MM.1S (cell line): Measurements from ENCODE around the gene CCDC121.

Experiments used
- DNase-seq: peaks from one replicate; pipeline ENCODE4 v3.0.0-alpha.2; 2015
- H2AFZ ChIP-seq: fragments of 300-600 bp; sonication (generic); 2 replicates; pipeline ENCODE4 v1.6.0; 2016; ENCODE audit warnings: antibody characterized with exemption, low read length
- H3F3A ChIP-seq: fragments of 300-600 bp; sonication (generic); 2 replicates; pipeline ENCODE4 v1.6.1; 2016; ENCODE audit warnings: mild to moderate bottlenecking, antibody characterized with exemption, low read length, moderate library complexity, mixed read lengths; ENCODE audit not compliant: insufficient read depth
- H3K27ac ChIP-seq: fragments of 300-600 bp; sonication (generic); 2 replicates; pipeline ENCODE4 v1.5.1; 2016; ENCODE audit warnings: mild to moderate bottlenecking, low read length
- H3K27me3 ChIP-seq: fragments of 300-600 bp; sonication (generic); replicated peaks from 2 replicates; pipeline ENCODE4 v1.6.0; 2016; ENCODE audit warnings: low read length; ENCODE audit not compliant: insufficient read depth
- H3K36me3 ChIP-seq: fragments of 300-600 bp; sonication (generic); replicated peaks from 2 replicates; pipeline ENCODE4 v1.6.1; 2016; ENCODE audit warnings: mild to moderate bottlenecking, low read length, mixed read lengths; ENCODE audit not compliant: insufficient read depth
- H3K4me1 ChIP-seq: fragments of 300-600 bp; sonication (generic); 2 replicates; pipeline ENCODE4 v1.6.1; 2016; ENCODE audit warnings: low read length, mixed read lengths
- H3K4me2 ChIP-seq: fragments of 300-600 bp; sonication (generic); 2 replicates; pipeline ENCODE4 v1.6.0; 2016; ENCODE audit warnings: low read depth, low read length
- H3K4me3 ChIP-seq: fragments of 300-600 bp; sonication (generic); 2 replicates; pipeline ENCODE4 v1.5.1; 2016; ENCODE audit warnings: low read length, mixed read lengths
- H3K79me2 ChIP-seq: fragments of 300-600 bp; sonication (generic); 2 replicates; pipeline ENCODE4 v1.6.1; 2016; ENCODE audit warnings: mixed run types, low read length, mixed read lengths
- H3K9ac ChIP-seq: fragments of 300-600 bp; sonication (generic); 2 replicates; pipeline ENCODE4 v1.6.1; 2016; ENCODE audit warnings: low read length, mixed read lengths
- H3K9me2 ChIP-seq: fragments of 300-600 bp; sonication (generic); replicated peaks from 2 replicates; pipeline ENCODE4 v1.6.1; 2016; ENCODE audit warnings: mild to moderate bottlenecking, low read length, mixed read lengths; ENCODE audit not compliant: insufficient read depth
- H3K9me3 ChIP-seq: fragments of 300-600 bp; sonication (generic); replicated peaks from 2 replicates; pipeline ENCODE4 v1.6.1; 2016; ENCODE audit warnings: mild to moderate bottlenecking, low read length, mixed read lengths; ENCODE audit not compliant: insufficient read depth
- H4K20me1 ChIP-seq: fragments of 300-600 bp; sonication (generic); 2 replicates; pipeline ENCODE4 v1.6.1; 2016; ENCODE audit warnings: mild to moderate bottlenecking, low read length, moderate library complexity, mixed read lengths; ENCODE audit not compliant: insufficient read depth
- EZH2 ChIP-seq: fragments of 300-600 bp; sonication (generic); optimal IDR thresholded peaks from 2 replicates; pipeline ENCODE3; 2017; ENCODE audit warnings: low read depth, mild to moderate bottlenecking, antibody characterized with exemption, low read length, mixed read lengths
- EZH2phosphoT487 ChIP-seq: fragments of 300-600 bp; sonication (generic); IDR thresholded peaks from 2 replicates; pipeline ENCODE4 v1.6.1; 2018; ENCODE audit warnings: antibody characterized with exemption, low read length
- TF ChIP-seq, protein P1 (sequence below): fragments of 300-600 bp; sonication (generic); IDR thresholded peaks from 2 replicates; pipeline ENCODE4 v1.5.1; 2016; ENCODE audit warnings: antibody characterized with exemption, low read length, mixed read lengths

CCDC121 gene

DNA sequence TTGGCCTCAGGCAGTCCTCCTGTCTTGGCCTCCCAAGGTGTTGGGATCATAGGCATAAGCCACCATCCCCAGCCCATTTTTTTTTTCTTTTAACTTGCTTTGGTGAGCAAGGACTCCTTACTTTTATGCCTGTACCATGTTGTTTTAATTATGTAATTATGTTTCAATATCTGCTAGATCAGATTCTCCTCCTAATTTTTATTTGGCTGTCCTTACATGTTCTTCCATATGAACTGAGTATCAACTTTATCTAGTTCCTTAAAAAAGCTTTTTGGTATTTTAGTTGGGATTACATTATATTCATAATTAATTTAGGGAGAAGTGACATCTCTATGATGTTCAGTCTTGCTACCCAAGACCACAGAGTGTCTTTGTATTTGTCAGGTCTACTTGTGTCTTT, 16.4 kb upstream of the CCDC121 start:
- Histone ChIP-seq H3F3A (no peaks in the 10 kb centered on the region), H3K27me3 (no peaks in the 10 kb centered on the region), H3K9me3 (no peaks in the 10 kb centered on the region), H4K20me1 (no peaks in the 10 kb centered on the region), H3K9ac (no peak overlapping the region), H3K9me2 (no peaks in the 10 kb centered on the region), H3K36me3 (no peaks in the 10 kb centered on the region), H3K4me1 (no peaks in the 10 kb centered on the region), H2AFZ (no peak overlapping the region), H3K79me2 (no peaks in the 10 kb centered on the region), H3K4me3 (no peak overlapping the region), H3K4me2 (no peak overlapping the region), H3K27ac (no peak overlapping the region)
- TF ChIP-seq EZH2 (no peak), EZH2phosphoT487 (no peak)
- TF ChIP-seq, protein P1, sequence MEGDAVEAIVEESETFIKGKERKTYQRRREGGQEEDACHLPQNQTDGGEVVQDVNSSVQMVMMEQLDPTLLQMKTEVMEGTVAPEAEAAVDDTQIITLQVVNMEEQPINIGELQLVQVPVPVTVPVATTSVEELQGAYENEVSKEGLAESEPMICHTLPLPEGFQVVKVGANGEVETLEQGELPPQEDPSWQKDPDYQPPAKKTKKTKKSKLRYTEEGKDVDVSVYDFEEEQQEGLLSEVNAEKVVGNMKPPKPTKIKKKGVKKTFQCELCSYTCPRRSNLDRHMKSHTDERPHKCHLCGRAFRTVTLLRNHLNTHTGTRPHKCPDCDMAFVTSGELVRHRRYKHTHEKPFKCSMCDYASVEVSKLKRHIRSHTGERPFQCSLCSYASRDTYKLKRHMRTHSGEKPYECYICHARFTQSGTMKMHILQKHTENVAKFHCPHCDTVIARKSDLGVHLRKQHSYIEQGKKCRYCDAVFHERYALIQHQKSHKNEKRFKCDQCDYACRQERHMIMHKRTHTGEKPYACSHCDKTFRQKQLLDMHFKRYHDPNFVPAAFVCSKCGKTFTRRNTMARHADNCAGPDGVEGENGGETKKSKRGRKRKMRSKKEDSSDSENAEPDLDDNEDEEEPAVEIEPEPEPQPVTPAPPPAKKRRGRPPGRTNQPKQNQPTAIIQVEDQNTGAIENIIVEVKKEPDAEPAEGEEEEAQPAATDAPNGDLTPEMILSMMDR: no peak
- DNase-seq: no peak

DNA sequence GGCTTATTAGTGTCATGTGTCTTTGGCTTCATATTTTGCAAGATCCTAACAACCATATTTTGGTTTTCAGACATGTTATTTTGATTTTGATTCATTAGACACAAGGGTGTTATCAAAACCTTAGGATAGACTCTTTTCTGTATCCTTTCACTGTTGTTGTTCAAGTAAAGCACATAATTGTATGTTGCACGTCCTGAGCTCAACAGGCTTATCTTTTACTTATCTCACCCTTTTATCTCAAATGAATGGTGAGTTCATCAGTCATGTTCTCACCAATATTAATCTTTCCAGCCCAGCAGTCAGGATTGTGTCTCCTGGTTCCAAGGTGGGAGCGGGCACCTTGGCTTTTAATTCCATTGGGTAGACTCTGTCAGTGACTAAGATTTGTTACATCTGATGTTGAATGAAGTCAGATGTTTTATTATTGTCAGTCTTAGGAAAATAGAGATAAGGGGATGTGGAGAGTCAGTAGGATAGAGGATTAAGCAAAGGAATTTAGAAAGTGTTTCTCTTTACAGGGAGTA, 12.0 kb upstream of the CCDC121 start:
- no peak overlapping the region for H2AFZ ChIP-seq
- no peaks in the 10 kb centered on the region for H3F3A ChIP-seq
- H3K4me1 ChIP-seq: no peaks in the 10 kb centered on the region
- H3K27ac ChIP-seq: no peak overlapping the region
- no peak overlapping the region for H3K9ac ChIP-seq
- no peak for DNase-seq
- H3K36me3 ChIP-seq: no peaks in the 10 kb centered on the region
- TF ChIP-seq, protein P1: no peak
- TF ChIP-seq EZH2: no peak
- TF ChIP-seq EZH2phosphoT487: no peak
- no peaks in the 10 kb centered on the region for H3K9me2 ChIP-seq
- no peaks in the 10 kb centered on the region for H3K79me2 ChIP-seq
- H3K4me2 ChIP-seq: no peak overlapping the region
- H3K9me3 ChIP-seq: no peaks in the 10 kb centered on the region
- no peaks in the 10 kb centered on the region for H4K20me1 ChIP-seq
- H3K27me3 ChIP-seq: no peaks in the 10 kb centered on the region
- no peak overlapping the region for H3K4me3 ChIP-seq

DNA sequence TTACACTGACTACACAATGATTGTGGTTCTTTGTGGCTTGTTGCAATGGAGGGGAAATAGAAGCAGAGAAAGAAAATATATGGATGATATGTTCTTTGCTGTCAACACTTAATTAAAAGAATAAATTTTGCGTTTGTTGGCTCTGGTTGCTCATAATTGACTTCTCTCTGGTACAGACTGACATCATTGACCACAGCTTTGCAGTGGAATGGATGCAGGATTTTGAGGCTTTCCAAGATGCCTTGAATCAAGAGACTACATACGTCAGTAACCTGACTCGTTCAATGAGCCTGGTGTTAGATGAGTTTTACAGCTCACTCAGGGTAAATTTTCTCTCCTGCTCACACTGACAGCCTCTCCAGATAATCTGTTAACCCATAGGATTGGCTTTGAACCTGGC, 9.9 kb upstream of the CCDC121 start:
- Histone ChIP-seq H3K9ac (no peak overlapping the region), H3F3A (no peaks in the 10 kb centered on the region), H2AFZ (no peak overlapping the region), H3K4me1 (no peaks in the 10 kb centered on the region), H4K20me1 (no peaks in the 10 kb centered on the region), H3K4me3 (no peak overlapping the region), H3K36me3 (peaks cover 3% of the 10 kb centered on the region; the same call in 1 of the 2 replicates), H3K79me2 (no peaks in the 10 kb centered on the region), H3K9me3 (no peaks in the 10 kb centered on the region), H3K9me2 (no peaks in the 10 kb centered on the region), H3K4me2 (no peak overlapping the region), H3K27ac (no peak overlapping the region), H3K27me3 (no peaks in the 10 kb centered on the region)
- TF ChIP-seq, protein P1: no peak
- TF ChIP-seq EZH2phosphoT487 (no peak), EZH2 (no peak)
- no peak for DNase-seq
